Endometrial microvascular endothelial cells (primary cell): Measurements from ENCODE around the gene TBC1D17. TPM values are rescaled to one million over a fixed set of nuclear protein-coding genes. Genes with fewer than 3 reads are reported as not detected.

Experiments
- in situ Hi-C: cut with HindIII; loops from 2 replicates; pipeline ENCODE4 v1.10.0; 2017; ENCODE audit warnings: low sequenced_read_pairs, low pct_unique_long_range_greater_than_20kb; ENCODE audit errors: inconsistent ontology term
- total RNA-seq: library from RNA; depleted of rRNA; stranded (reverse); fragments of >200 nt; gene quantifications from one replicate; pipeline ENCODE4 v1.2.3, GENCODE V29; 2015; ENCODE audit errors: inconsistent ontology term

The TBC1D17 gene
- 12.6 TPM for total RNA-seq

- in situ Hi-C loops = no loop called here
Observed at GRCh38 chr19:49877020-49877878, at the start of gene TBC1D17, which contains the start of gene AKT1S1. TBC1D17 (plus strand) TSS chr19:49877702; CDS start chr19:49877724, 22 bp downstream. AKT1S1 (minus strand) TSS chr19:49877355; CDS start chr19:49873295, 4,060 bp downstream.

- in situ Hi-C loops = no loop called here
Observed at GRCh38 chr19:49829200-49829599, 48.3 kb upstream of the TBC1D17 start.

- in situ Hi-C loops = no loop called here
Observed at GRCh38 chr19:49829721-49830120, 47.8 kb upstream of the TBC1D17 start.

GRCh38 chr19:49830766-49831165, 46.7 kb upstream of the TBC1D17 start:
- in situ Hi-C loops = no loop called here

- in situ Hi-C loops = no loop called here
Observed at GRCh38 chr19:49831592-49831991, 45.9 kb upstream of the TBC1D17 start.

- in situ Hi-C loops = no loop called here
Observed at GRCh38 chr19:49832556-49832955, 44.9 kb upstream of the TBC1D17 start.

GRCh38 chr19:49833599-49833998, 43.9 kb upstream of the TBC1D17 start:
- in situ Hi-C loops = no loop called here

GRCh38 chr19:49835562-49835961, 41.9 kb upstream of the TBC1D17 start:
- in situ Hi-C loops = no loop called here

GRCh38 chr19:49836176-49837008, 41.1 kb upstream of the TBC1D17 start:
- in situ Hi-C loops = no loop called here

GRCh38 chr19:49837009-49837310, 40.5 kb upstream of the TBC1D17 start:
- in situ Hi-C loops = no loop called here

- in situ Hi-C loops = no loop called here
Observed at GRCh38 chr19:49837425-49837824, 40.1 kb upstream of the TBC1D17 start.

- in situ Hi-C loops = no loop called here
Observed at GRCh38 chr19:49838885-49839588, 38.5 kb upstream of the TBC1D17 start.

- in situ Hi-C loops = no loop called here
Observed at GRCh38 chr19:49839713-49840112, 37.8 kb upstream of the TBC1D17 start.

- in situ Hi-C loops = no loop called here
Observed at GRCh38 chr19:49840321-49840720, 37.2 kb upstream of the TBC1D17 start.

- in situ Hi-C loops = no loop called here
Observed at GRCh38 chr19:49840736-49841249, 36.7 kb upstream of the TBC1D17 start.

- in situ Hi-C loops = no loop called here
Observed at GRCh38 chr19:49843265-49843664, 34.2 kb upstream of the TBC1D17 start.

- in situ Hi-C loops = no loop called here
Observed at GRCh38 chr19:49844138-49845095, 33.1 kb upstream of the TBC1D17 start.

GRCh38 chr19:49845414-49845813, 32.1 kb upstream of the TBC1D17 start:
- in situ Hi-C loops = no loop called here
